ENCODE measurements around the gene ATM. TPM values are rescaled to one million over a fixed set of nuclear protein-coding genes. Genes with fewer than 3 reads are reported as not detected.
"Not testable (repeated sequence)": the region's sequence is repeated elsewhere in the genome, so short reads cannot be mapped to it uniquely, and the experiment has no call there.

Gene ATM
- total RNA-seq, 1 experiment from 2014 or later = 28.3 TPM

DNA sequence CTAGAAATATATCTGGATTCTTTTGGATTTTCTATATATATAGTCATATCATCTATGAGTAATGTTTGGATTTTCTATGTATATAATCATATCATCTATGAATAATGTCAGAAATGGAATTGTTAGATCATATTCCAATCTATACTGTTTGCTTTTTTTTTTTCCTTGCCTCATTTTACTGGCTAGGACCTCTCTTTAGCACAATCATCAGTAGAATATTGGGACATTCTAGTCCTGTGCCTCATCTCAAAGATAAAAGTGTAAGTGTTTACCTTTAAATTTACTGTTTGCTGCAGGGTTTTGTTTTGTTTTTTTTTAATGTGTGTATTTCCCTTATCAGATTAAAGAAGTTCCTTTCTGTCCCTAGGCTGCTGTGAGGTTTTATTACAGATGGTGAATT, 147.4 kb downstream of the ATM start:
- DNase-seq (ENCODE audit: low read depth) = no peak

GRCh38 chr11:108370990-108371389, 148.1 kb downstream of the ATM start:
- DNase-seq (ENCODE audit: low read depth) = no peak

- not testable (repeated sequence) for DNase-seq (ENCODE audit: low read depth)
Measured at GRCh38 chr11:108373505-108373904, 150.6 kb downstream of the ATM start.

GRCh38 chr11:108388576-108388975, 165.7 kb downstream of the ATM start:
- DNase-seq (ENCODE audit: low read depth) = no peak

- DNase-seq (ENCODE audit: low read depth) = no peak
Measured at GRCh38 chr11:108392353-108392752, 169.5 kb downstream of the ATM start.

DNA sequence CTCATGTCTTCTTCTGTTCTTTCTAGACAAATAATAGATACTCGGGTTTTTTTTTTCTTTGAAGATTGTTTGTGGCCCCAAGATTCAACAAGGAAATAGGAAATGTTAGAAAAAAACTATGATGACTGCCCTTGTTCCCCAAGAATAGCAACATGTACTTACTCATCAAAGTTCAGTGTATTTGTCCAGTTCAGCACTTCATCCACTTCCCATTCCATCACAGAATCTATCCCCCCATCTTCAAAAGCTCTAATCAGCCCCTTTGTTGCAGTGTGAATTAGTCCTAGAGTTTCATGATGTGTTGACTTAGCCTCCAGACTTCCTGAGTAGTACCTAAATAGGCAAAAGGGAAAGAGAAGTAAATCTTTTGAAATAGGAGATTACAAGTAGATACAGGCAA, 170.2 kb downstream of the ATM start:
- DNase-seq (ENCODE audit: low read depth) = no peak

- DNase-seq (ENCODE audit: low read depth) = no peak
Measured at GRCh38 chr11:108394744-108395284, 171.9 kb downstream of the ATM start.

DNA sequence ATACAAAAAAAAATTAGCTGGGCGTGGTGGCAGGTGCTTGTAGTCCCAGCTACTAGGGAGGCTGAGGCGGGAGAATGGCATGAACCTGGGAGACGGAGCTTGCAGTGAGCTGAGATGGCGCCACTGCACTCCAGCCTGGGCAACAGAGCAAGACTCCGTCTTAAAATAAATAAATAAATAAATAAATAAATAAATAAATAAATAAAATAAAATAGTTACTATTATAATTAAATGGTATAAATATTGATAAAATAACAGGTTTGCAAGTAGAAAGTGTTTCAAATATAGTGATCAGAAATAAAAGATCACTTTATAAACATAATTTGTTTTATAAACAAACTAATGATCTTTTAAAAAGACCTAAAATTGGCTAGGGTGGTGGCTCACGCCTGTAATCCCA, 173.8 kb downstream of the ATM start:
- DNase-seq (ENCODE audit: low read depth) = not testable (repeated sequence)

GRCh38 chr11:108398439-108398838, 175.6 kb downstream of the ATM start:
- no peak for DNase-seq (ENCODE audit: low read depth)

GRCh38 chr11:108402241-108402640, 179.4 kb downstream of the ATM start:
- no peak for DNase-seq (ENCODE audit: low read depth)

- no peak for DNase-seq (ENCODE audit: low read depth)
Measured at GRCh38 chr11:108403052-108403451, 180.2 kb downstream of the ATM start.

DNA sequence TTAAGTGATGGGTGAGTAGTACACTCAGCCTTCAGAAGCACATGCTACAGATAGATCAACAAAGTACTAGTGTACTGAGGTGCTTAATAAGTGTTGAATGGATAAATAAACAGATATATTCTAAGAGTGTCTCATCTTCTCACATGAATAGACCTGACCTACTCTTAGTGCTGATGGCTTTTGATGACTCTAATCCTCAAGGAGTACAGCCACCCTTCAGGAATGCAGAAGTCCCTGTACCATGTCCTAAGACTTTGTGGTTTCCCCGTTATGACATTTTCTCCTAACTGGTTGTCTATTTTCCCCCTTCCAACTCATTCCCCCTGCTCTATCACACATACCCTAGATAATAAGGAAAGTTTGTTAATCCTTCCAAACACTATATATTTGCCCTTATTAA, 182.8 kb downstream of the ATM start:
- DNase-seq (ENCODE audit: low read depth) = no peak

DNA sequence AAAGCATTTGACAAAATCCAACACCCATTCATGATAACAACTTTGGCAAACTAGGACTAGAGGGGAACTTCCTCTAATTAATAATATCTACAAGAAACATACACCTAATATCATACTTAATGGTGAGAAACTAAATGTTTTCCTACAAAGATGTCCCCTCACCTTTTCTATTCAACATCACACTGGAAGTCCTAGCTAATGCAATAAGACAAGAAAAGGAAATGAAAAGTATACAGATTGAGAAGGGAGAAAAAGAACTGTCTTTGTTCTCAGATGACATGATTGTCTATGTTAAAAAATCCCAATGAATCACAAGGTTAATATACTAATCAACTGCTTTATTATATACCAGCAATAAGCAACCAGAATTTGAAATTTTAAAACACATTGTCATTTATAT, 192.1 kb downstream of the ATM start:
- DNase-seq (ENCODE audit: low read depth) = no peak

DNA sequence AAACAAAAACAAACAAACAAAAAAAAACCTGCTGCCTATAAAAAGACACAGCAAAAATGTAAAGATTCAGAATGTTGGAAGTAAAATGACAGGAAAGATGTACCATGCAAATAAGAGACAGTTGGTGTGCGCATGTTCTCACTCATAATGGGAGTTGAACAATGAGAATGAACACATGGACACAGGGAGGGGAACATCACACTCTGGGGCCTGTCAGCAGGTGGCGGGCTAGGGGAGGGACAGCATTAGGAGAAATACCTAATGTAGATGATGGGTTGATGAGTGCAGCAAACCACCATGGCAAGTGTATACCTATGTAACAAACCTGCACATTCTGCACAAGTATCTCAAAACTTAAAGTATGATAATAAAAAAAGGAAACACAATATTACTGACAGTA, 194.7 kb downstream of the ATM start:
- DNase-seq (ENCODE audit: low read depth) = peak; percentile 26

Small RNA genes within 50 kb of the gene (small RNA-seq; reads per million reads assigned to genes)
- gene RF00019 = not detected

Other genes with a start within 250 kb of the ATM start
- gene CUL5, start 214.2 kb upstream of the ATM start, total RNA-seq (2014; rRNA removed; shearing (Covaris generic)) = 22.9 and 26.2 TPM in 2 replicates
- 173 and 195 TPM in 2 replicates for gene ACAT1, start 101.5 kb upstream of the ATM start, total RNA-seq (2014; rRNA removed; shearing (Covaris generic))
- gene NPAT, start 429 bp upstream of the ATM start, total RNA-seq (2014; rRNA removed; shearing (Covaris generic)) = 11.3 and 13.7 TPM in 2 replicates
- not detected in 2 replicates for gene C11orf65, start 244.5 kb downstream of the ATM start, total RNA-seq (2014; rRNA removed; shearing (Covaris generic))